ENCODE data around the gene CYP27C1.

The CYP27C1 gene

DNA sequence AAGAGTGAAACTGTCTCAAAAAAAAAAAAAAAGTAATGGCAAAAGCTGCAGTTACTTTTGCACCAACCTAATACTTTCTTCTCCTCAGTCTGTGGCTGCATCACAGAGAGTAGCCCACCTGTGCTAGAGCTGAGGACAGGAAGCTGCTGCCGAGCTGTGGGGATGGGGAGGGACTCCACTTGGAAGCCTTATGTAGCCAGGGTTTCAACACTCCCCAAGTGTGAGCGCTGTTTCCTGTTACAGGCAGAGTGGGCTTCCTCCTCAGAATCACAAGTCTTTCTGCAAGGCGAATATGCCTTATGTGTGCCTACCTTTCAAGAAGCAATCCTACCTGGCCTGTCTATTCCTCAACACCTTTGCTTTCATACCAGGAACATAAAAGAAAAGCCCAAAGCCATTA, 36.3 kb upstream of the CYP27C1 start:
- Histone ChIP-seq H2BK12ac (ENCODE audit: low read length in 2 of 2) (no peak overlapping the region), H3K4me2 (ENCODE audit: low read length, poor library complexity, severe bottlenecking) (no peak overlapping the region), H3K4ac (ENCODE audit: low read depth in 1 of 2, low read length in 2 of 2) (no peak overlapping the region), H3K9me3 (ENCODE audit: control insufficient read depth, low read length) (no peaks in the 10 kb centered on the region), H3K9ac (ENCODE audit: low read length) (no peak overlapping the region), H3K4me3 (ENCODE audit: insufficient read depth in 1 of 2, low read depth in 1 of 2, low read length in 2 of 2) (no peak overlapping the region), H3K27ac (ENCODE audit: low read length, poor library complexity, severe bottlenecking) (no peak overlapping the region), H3K79me1 (replicated peaks; ENCODE audit: low read length, poor library complexity, severe bottlenecking) (peaks cover 1% of the 10 kb centered on the region), H3K18ac (ENCODE audit: low read depth in 1 of 2, low read length in 2 of 2) (no peak overlapping the region), H2BK5ac (ENCODE audit: low read depth, low read length, poor library complexity, severe bottlenecking) (no peak overlapping the region), H2AK5ac (ENCODE audit: low read length, severe bottlenecking) (no peak overlapping the region), H3K4me1 (ENCODE audit: control insufficient read depth, insufficient read depth, low read depth, low read length) (no peaks in the 10 kb centered on the region), H2AFZ (ENCODE audit: low read depth, low read length) (no peak overlapping the region), H2BK120ac (ENCODE audit: low read depth, low read length) (no peak overlapping the region), H2BK15ac (ENCODE audit: low read depth, poor library complexity, severe bottlenecking) (no peak overlapping the region), H3K23ac (ENCODE audit: low read length in 2 of 2) (no peak overlapping the region), H3K36me3 (ENCODE audit: control insufficient read depth in 1 of 2, insufficient read depth in 2 of 2, low read depth in 1 of 2, low read length in 2 of 2) (peaks cover 44 to 57% of the 10 kb centered on the region in 2 experiments), H4K91ac (ENCODE audit: low read length) (no peak overlapping the region), H3K27me3 (ENCODE audit: control insufficient read depth in 1 of 2, insufficient read depth in 1 of 2, low read length in 2 of 2) (no peaks in the 10 kb centered on the region), H4K8ac (ENCODE audit: low read length) (no peak overlapping the region), H3K14ac (ENCODE audit: low read length in 2 of 2) (no peak overlapping the region)
- 94% methylated on average over 3 of the region's 3 CpGs for WGBS
- DNase-seq, result no peak

DNA sequence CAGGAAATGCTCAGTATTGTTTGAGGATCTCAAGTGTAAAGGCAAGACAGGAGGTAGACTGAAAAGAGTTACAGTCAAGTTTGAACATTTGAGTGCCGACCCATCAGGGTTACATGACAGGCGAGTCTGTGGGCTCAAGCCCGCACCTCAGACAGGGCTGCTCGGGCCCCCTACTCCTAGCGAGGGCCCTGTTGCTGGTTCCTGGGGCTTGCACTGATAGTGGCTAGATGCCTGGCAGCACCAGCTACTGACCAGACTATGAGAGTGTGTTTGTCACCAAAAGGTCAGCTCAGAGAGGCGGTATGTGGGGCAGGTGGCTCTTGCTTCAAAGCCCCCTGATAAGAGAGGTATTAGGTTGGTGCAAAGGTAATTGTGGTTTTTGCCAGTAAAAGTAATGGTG, 35.6 kb upstream of the CYP27C1 start:
- H2BK12ac ChIP-seq (ENCODE audit: low read length in 2 of 2), result no peak overlapping the region
- no peak overlapping the region for H4K8ac ChIP-seq (ENCODE audit: low read length)
- no peak overlapping the region for H3K23ac ChIP-seq (ENCODE audit: low read length in 2 of 2)
- no peak overlapping the region for H3K9ac ChIP-seq (ENCODE audit: low read length)
- no peaks in the 10 kb centered on the region for H3K9me3 ChIP-seq (ENCODE audit: control insufficient read depth, low read length)
- H3K4me3 ChIP-seq (ENCODE audit: insufficient read depth in 1 of 2, low read depth in 1 of 2, low read length in 2 of 2), result no peak overlapping the region
- no peak overlapping the region for H2AK5ac ChIP-seq (ENCODE audit: low read length, severe bottlenecking)
- no peak overlapping the region for H2AFZ ChIP-seq (ENCODE audit: low read depth, low read length)
- H3K4ac ChIP-seq (ENCODE audit: low read depth in 1 of 2, low read length in 2 of 2), result no peak overlapping the region
- no peak overlapping the region for H4K91ac ChIP-seq (ENCODE audit: low read length)
- H3K36me3 ChIP-seq (ENCODE audit: control insufficient read depth in 1 of 2, insufficient read depth in 2 of 2, low read depth in 1 of 2, low read length in 2 of 2), result peaks cover 38 to 51% of the 10 kb centered on the region in 2 experiments
- no peak overlapping the region for H2BK15ac ChIP-seq (ENCODE audit: low read depth, poor library complexity, severe bottlenecking)
- H3K79me1 ChIP-seq (replicated peaks; ENCODE audit: low read length, poor library complexity, severe bottlenecking), result peaks cover 1% of the 10 kb centered on the region
- no peaks in the 10 kb centered on the region for H3K27me3 ChIP-seq (ENCODE audit: control insufficient read depth in 1 of 2, insufficient read depth in 1 of 2, low read length in 2 of 2)
- no peaks in the 10 kb centered on the region for H3K4me1 ChIP-seq (ENCODE audit: control insufficient read depth, insufficient read depth, low read depth, low read length)
- no peak overlapping the region for H3K18ac ChIP-seq (ENCODE audit: low read depth in 1 of 2, low read length in 2 of 2)
- H2BK5ac ChIP-seq (ENCODE audit: low read depth, low read length, poor library complexity, severe bottlenecking), result no peak overlapping the region
- no peak overlapping the region for H2BK120ac ChIP-seq (ENCODE audit: low read depth, low read length)
- H3K4me2 ChIP-seq (ENCODE audit: low read length, poor library complexity, severe bottlenecking), result no peak overlapping the region
- DNase-seq, result no peak
- no peak overlapping the region for H3K14ac ChIP-seq (ENCODE audit: low read length in 2 of 2)
- H3K27ac ChIP-seq (ENCODE audit: low read length, poor library complexity, severe bottlenecking), result no peak overlapping the region
- WGBS, result 97% methylated on average over 6 of the region's 6 CpGs

DNA sequence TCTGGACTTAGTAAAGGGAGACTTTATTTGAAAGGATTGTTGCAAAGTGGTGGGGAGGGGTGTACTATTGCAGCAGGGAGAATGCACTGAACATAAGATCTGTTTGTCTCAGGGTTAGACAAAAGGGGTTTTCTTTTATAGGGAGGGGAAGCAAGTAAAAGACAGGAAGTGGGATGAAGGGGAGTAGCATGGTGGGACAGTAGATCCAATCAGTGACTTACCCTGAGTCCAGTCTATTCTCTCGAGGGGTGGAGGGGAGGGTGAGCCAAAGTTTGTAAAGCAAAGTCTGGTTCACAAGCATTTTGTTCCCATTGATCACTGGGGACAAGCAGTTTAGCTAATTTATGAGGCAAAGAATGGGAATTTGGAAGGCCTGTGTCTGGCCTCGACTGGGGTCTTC, 35.0 kb upstream of the CYP27C1 start:
- Histone ChIP-seq H3K4me1 (ENCODE audit: control insufficient read depth, insufficient read depth, low read depth, low read length) (no peaks in the 10 kb centered on the region), H3K27ac (ENCODE audit: low read length, poor library complexity, severe bottlenecking) (no peak overlapping the region)

DNA sequence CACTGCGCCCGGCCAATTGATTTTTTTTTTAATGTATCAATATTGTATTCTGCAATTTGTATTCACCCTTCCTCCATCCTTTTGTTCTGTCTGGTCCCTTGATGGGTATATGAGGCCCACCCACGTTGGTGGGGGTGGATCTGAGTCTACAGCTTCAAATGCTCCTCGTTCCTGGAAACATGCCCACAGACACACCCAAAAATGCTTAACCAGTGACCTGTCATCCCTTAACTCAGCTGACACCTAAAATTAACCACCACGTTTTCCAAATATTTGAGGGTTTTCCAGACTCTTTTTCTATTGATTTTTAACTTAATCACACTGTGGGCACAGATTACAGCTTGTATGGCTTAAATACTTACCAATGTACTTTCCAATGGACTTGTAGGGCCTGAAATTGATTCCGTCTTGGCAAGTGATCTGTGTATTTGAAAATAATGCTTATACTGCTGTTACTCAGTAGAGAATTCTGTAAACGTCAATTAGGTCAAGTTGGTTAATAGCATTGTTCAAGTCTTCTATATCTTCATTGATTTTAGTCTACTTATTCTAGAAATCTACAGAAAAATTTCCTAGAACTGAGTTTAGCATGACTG, 34.4 kb upstream of the CYP27C1 start:
- WGBS, result 64% methylated on average over 4 of the region's 7 CpGs

More for the DNA sequence above, 35.0 kb upstream of the CYP27C1 start:
- Histone ChIP-seq H3K9ac (ENCODE audit: low read length) (no peak overlapping the region), H2AFZ (ENCODE audit: low read depth, low read length) (no peak overlapping the region), H4K91ac (ENCODE audit: low read length) (no peak overlapping the region), H4K8ac (ENCODE audit: low read length) (no peak overlapping the region), H3K4me2 (ENCODE audit: low read length, poor library complexity, severe bottlenecking) (no peak overlapping the region), H3K36me3 (ENCODE audit: control insufficient read depth in 1 of 2, insufficient read depth in 2 of 2, low read depth in 1 of 2, low read length in 2 of 2) (peaks cover 35 to 45% of the 10 kb centered on the region in 2 experiments), H2BK15ac (ENCODE audit: low read depth, poor library complexity, severe bottlenecking) (no peak overlapping the region), H3K27me3 (ENCODE audit: control insufficient read depth in 1 of 2, insufficient read depth in 1 of 2, low read length in 2 of 2) (no peaks in the 10 kb centered on the region), H2BK120ac (ENCODE audit: low read depth, low read length) (no peak overlapping the region), H3K4ac (ENCODE audit: low read depth in 1 of 2, low read length in 2 of 2) (no peak overlapping the region), H3K4me3 (ENCODE audit: insufficient read depth in 1 of 2, low read depth in 1 of 2, low read length in 2 of 2) (no peak overlapping the region), H2BK5ac (ENCODE audit: low read depth, low read length, poor library complexity, severe bottlenecking) (no peak overlapping the region), H3K14ac (ENCODE audit: low read length in 2 of 2) (no peak overlapping the region), H3K23ac (ENCODE audit: low read length in 2 of 2) (no peak overlapping the region), H2BK12ac (ENCODE audit: low read length in 2 of 2) (no peak overlapping the region), H3K79me1 (replicated peaks; ENCODE audit: low read length, poor library complexity, severe bottlenecking) (peaks cover 1% of the 10 kb centered on the region), H3K18ac (ENCODE audit: low read depth in 1 of 2, low read length in 2 of 2) (no peak overlapping the region), H2AK5ac (ENCODE audit: low read length, severe bottlenecking) (no peak overlapping the region), H3K9me3 (ENCODE audit: control insufficient read depth, low read length) (no peaks in the 10 kb centered on the region)
- 75% methylated on average over 2 of the region's 2 CpGs for WGBS
- DNase-seq, result no peak

More for the DNA sequence above, 34.4 kb upstream of the CYP27C1 start:
- Histone ChIP-seq H2BK15ac (ENCODE audit: low read depth, poor library complexity, severe bottlenecking) (no peak overlapping the region), H2BK120ac (ENCODE audit: low read depth, low read length) (no peak overlapping the region), H3K9ac (ENCODE audit: low read length) (no peak overlapping the region), H3K27me3 (ENCODE audit: control insufficient read depth in 1 of 2, insufficient read depth in 1 of 2, low read length in 2 of 2) (no peaks in the 10 kb centered on the region), H2BK5ac (ENCODE audit: low read depth, low read length, poor library complexity, severe bottlenecking) (no peak overlapping the region), H3K14ac (ENCODE audit: low read length in 2 of 2) (no peak overlapping the region), H3K36me3 (ENCODE audit: control insufficient read depth in 1 of 2, insufficient read depth in 2 of 2, low read depth in 1 of 2, low read length in 2 of 2) (peaks cover 30 to 38% of the 10 kb centered on the region in 2 experiments), H2AFZ (ENCODE audit: low read depth, low read length) (no peak overlapping the region), H4K91ac (ENCODE audit: low read length) (no peak overlapping the region), H3K4ac (ENCODE audit: low read depth in 1 of 2, low read length in 2 of 2) (no peak overlapping the region), H3K18ac (ENCODE audit: low read depth in 1 of 2, low read length in 2 of 2) (no peak overlapping the region), H2BK12ac (ENCODE audit: low read length in 2 of 2) (no peak overlapping the region), H3K4me3 (ENCODE audit: insufficient read depth in 1 of 2, low read depth in 1 of 2, low read length in 2 of 2) (no peak overlapping the region), H4K8ac (ENCODE audit: low read length) (no peak overlapping the region), H3K79me1 (replicated peaks; ENCODE audit: low read length, poor library complexity, severe bottlenecking) (no peaks in the 10 kb centered on the region), H3K4me2 (ENCODE audit: low read length, poor library complexity, severe bottlenecking) (no peak overlapping the region), H3K9me3 (ENCODE audit: control insufficient read depth, low read length) (no peaks in the 10 kb centered on the region), H3K27ac (ENCODE audit: low read length, poor library complexity, severe bottlenecking) (no peak overlapping the region), H3K4me1 (ENCODE audit: control insufficient read depth, insufficient read depth, low read depth, low read length) (no peaks in the 10 kb centered on the region), H3K23ac (ENCODE audit: low read length in 2 of 2) (no peak overlapping the region), H2AK5ac (ENCODE audit: low read length, severe bottlenecking) (no peak overlapping the region)
- no peak for DNase-seq

Data from mesenchymal stem cell (in vitro differentiated cells and primary cell).